Glutamatergic neuron (in vitro differentiated cells): ENCODE data around the gene OPRL1. TPM values are rescaled to one million over a fixed set of nuclear protein-coding genes. Genes with fewer than 3 reads are reported as not detected.

Experiments used
- DNase-seq: peaks from one replicate; pipeline ENCODE4 v3.0.0; 2022
- H3K27ac Mint-ChIP-seq: one replicate; pipeline ENCODE4 v1.8.0; 2020; ENCODE audit warnings: mild to moderate bottlenecking, mixed read lengths, inconsistent platforms; ENCODE audit not compliant: unreplicated experiment
- H3K27me3 Mint-ChIP-seq: one replicate; pipeline ENCODE4 v1.8.0; 2020; ENCODE audit warnings: mild to moderate bottlenecking, moderate library complexity, mixed read lengths, inconsistent platforms; ENCODE audit not compliant: unreplicated experiment
- H3K36me3 Mint-ChIP-seq: one replicate; pipeline ENCODE4 v1.8.0; 2020; ENCODE audit warnings: mild to moderate bottlenecking, mixed read lengths, inconsistent platforms; ENCODE audit not compliant: unreplicated experiment
- H3K4me1 Mint-ChIP-seq: one replicate; pipeline ENCODE4 v1.8.0; 2020; ENCODE audit warnings: mild to moderate bottlenecking, low read depth, mixed read lengths, inconsistent platforms; ENCODE audit not compliant: unreplicated experiment
- H3K4me3 Mint-ChIP-seq: one replicate; pipeline ENCODE4 v1.8.0; 2020; ENCODE audit warnings: mild to moderate bottlenecking, mixed read lengths, inconsistent platforms; ENCODE audit not compliant: unreplicated experiment
- H3K9me3 Mint-ChIP-seq: one replicate; pipeline ENCODE4 v1.8.0; 2020; ENCODE audit warnings: mild to moderate bottlenecking, moderate library complexity, mixed read lengths, inconsistent platforms; ENCODE audit not compliant: unreplicated experiment
- total RNA-seq: library from RNA; stranded (reverse); fragmentation: NEBNext Ultra II Directional; extraction: Animal tissue kit (Norgen Biotek cat#: 25700); gene quantifications from one replicate; pipeline ENCODE4 v1.2.1, GENCODE V29; 2021; ENCODE audit not compliant: unreplicated experiment
- TF ChIP-seq, protein P1 (sequence below): fragments of 200-600 bp; sonication (generic); IDR thresholded peaks from one replicate; pipeline ENCODE4 v1.5.0; 2021; ENCODE audit not compliant: partially characterized antibody, unreplicated experiment

Gene OPRL1
- total RNA-seq, 1 donor from 2014 or later = 2.9 TPM

DNA sequence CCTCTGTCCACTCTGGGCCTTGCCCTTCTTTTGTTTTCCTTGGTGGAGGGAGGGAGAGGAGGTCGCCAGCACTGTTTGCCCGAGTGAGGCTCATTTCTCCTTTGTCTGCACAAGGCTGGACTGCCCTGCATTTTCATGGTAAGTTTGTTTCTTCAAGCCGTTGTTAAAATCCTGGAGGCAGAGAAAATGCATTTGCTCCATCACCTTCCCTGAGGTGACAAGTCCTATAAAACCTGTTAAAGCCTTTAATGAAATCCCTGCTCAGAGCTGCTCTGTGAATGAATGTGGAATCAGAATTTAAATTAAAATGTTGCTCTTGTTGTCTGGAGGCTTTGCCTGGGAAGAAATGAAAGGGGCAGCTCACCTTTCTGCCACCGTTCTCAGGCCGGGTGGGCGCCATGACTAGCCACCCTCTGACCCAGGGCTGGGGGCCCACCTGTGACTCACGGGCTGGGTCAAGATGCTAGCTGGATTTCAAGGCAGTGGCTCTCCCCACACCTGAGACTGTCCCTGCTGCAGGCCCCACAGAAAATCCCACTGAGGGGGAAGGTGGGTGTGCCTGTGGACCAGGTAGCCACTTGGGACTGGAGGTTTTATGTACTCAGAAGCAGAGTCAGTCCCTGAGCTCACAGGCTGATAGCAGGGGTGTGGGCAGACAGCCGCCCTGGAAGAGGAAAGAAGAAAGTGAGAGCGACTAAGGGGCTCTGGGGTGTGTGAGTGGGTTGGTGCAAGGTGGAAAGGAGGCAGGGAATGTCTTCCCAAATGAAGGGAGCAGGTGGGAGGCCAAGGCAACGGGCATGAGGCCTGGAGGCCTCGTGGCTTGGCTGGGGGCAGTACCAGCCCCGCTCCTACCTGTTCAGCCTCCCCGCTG is 60.4 kb downstream of the OPRL1 start:
- peaks cover 22% of the 10 kb centered on the region for H3K4me1 Mint-ChIP-seq
- DNase-seq = peak; percentile 13
- TF ChIP-seq, protein P1, sequence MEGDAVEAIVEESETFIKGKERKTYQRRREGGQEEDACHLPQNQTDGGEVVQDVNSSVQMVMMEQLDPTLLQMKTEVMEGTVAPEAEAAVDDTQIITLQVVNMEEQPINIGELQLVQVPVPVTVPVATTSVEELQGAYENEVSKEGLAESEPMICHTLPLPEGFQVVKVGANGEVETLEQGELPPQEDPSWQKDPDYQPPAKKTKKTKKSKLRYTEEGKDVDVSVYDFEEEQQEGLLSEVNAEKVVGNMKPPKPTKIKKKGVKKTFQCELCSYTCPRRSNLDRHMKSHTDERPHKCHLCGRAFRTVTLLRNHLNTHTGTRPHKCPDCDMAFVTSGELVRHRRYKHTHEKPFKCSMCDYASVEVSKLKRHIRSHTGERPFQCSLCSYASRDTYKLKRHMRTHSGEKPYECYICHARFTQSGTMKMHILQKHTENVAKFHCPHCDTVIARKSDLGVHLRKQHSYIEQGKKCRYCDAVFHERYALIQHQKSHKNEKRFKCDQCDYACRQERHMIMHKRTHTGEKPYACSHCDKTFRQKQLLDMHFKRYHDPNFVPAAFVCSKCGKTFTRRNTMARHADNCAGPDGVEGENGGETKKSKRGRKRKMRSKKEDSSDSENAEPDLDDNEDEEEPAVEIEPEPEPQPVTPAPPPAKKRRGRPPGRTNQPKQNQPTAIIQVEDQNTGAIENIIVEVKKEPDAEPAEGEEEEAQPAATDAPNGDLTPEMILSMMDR = no peak
- peaks cover 7% of the 10 kb centered on the region for H3K36me3 Mint-ChIP-seq
- H3K9me3 Mint-ChIP-seq = peaks cover 13% of the 10 kb centered on the region
- H3K27me3 Mint-ChIP-seq = peaks cover 6% of the 10 kb centered on the region
- no peak overlapping the region for H3K27ac Mint-ChIP-seq
- H3K4me3 Mint-ChIP-seq = no peak overlapping the region

DNA sequence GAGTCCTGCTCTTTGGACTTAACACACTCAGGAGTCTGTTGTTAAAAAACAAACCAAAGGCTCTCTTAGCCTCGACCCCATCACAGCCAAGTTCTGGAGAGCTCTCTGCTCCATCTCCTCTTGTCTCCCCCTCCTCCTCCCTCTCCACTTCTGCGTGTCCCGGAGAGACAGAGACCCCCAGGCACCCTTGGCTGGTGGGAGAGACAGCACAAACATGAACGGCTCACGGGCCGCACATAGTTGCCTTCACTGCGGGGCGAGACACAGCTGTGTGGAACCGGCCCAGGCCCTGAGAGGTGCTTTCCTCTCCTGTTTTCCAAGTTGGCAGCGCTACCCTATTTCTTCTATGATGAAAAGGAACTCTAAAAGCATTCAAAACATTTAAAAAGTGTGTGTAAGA is 61.1 kb downstream of the OPRL1 start:
- peaks cover 23% of the 10 kb centered on the region for H3K4me1 Mint-ChIP-seq
- TF ChIP-seq, protein P1 = no peak
- H3K36me3 Mint-ChIP-seq = peaks cover 7% of the 10 kb centered on the region
- H3K9me3 Mint-ChIP-seq = peaks cover 14% of the 10 kb centered on the region
- no peak overlapping the region for H3K27ac Mint-ChIP-seq
- H3K4me3 Mint-ChIP-seq = no peak overlapping the region
- DNase-seq = peak; percentile 14
- H3K27me3 Mint-ChIP-seq = peaks cover 6% of the 10 kb centered on the region

DNA sequence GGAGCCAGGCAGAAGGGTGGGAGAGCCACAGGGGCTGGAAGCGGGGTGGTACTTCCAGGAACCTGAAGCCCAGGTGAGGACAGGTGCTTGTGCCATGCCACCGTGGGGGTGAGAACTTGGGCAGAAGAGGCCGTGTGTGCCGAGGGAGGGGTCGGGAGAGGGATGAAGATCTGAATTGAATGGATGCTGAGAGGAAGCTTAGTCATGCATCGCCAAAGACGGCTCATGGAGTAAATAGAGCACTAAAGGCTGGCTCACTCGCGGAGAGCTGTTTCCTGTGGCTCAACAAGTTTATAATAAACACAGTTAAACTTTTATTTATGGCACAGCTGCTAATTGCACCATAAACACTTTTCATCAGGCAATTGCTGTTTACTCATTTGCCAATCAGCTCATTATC is 62.7 kb downstream of the OPRL1 start:
- no peak overlapping the region for H3K27ac Mint-ChIP-seq
- peak; percentile 3 for DNase-seq
- H3K4me3 Mint-ChIP-seq = no peak overlapping the region
- TF ChIP-seq, protein P1 = no peak
- peaks cover 19% of the 10 kb centered on the region for H3K9me3 Mint-ChIP-seq
- peaks cover 7% of the 10 kb centered on the region for H3K36me3 Mint-ChIP-seq
- H3K27me3 Mint-ChIP-seq = peaks cover 9% of the 10 kb centered on the region
- H3K4me1 Mint-ChIP-seq = peaks cover 29% of the 10 kb centered on the region

DNA sequence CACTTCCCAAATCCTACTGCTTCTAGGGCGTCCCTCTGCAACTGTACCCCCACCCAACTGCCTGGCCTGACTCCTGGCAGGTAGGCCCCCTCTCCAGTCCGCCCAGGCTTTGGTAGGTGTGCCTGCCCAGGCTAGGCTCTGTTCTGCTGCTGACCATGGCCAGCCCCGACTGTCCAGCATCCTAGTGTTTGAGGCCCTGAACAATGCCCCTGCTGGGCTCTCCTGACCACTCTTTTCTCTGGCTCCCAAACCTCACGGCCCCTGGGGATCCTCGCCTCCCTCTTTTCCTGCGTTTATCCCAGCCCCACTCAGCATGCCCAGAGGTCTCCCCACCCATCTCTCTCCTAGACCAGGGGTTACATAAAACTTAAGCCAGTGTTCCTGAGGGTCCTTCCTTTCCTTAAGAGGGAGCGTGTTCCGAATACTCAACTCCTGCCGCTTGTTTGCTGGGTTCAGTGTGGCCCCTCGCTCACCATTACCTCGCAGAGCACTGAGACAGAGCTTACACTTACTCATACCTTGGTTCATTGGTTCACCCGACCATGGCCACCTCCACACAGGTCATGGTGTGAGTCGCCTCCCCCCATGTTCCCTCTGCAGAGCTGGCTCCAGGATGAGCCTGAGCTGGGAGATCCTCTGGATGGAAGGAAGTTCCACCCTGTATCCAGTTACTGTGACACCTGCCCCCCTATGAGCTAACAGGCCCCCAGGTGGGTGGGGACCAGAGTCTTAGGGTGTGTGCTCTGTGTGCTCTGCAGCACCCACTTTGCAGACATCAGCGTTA is 63.3 kb downstream of the OPRL1 start:
- Mint-ChIP-seq H3K9me3 (peaks cover 19% of the 10 kb centered on the region), H3K36me3 (peaks cover 7% of the 10 kb centered on the region), H3K4me3 (no peak overlapping the region), H3K27ac (no peak overlapping the region), H3K4me1 (peaks cover 32% of the 10 kb centered on the region), H3K27me3 (peaks cover 9% of the 10 kb centered on the region)
- TF ChIP-seq, protein P1 = no peak
- DNase-seq = peak; percentile 10
